HG02884 (cell line): ENCODE results near the gene IPCEF1.

Source experiments
- ATAC-seq: cut with Tn5 transposase; IDR thresholded peaks from one replicate; pipeline ENCODE4 v1.9.1; 2021; ENCODE audit warnings: mild to moderate bottlenecking, moderate library complexity; ENCODE audit not compliant: unreplicated experiment

The IPCEF1 gene

DNA sequence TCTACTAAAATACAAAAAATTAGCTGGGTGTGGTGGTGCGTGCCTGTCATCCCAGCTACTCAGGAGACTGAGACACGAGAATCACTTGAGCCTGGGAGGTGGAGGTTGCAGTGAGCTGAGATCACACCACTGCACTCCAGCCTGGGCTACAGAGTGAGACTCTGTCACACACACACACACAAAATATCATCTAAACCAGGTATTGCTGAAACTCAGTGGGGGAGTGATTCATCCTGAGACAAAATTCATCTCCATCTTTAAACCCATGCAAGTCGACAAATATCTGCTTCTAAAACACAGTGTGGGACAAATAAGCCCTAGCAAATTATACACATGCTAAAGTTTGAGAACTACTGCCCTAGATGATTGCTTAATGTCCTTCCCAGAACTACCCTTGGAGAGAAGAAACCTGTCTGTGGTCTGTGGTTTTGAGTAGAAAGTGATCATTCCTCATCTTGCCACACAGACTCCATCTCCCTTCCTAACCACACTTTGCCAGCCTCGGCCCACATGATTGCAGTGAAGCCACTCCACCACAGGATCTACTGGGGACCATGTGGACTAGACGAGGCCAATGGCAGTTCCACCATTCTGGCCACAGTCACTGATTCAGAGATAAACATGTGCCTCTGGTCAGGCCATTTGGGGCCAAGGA lies 187.3 kb downstream of the IPCEF1 start:
- no peak for ATAC-seq

DNA sequence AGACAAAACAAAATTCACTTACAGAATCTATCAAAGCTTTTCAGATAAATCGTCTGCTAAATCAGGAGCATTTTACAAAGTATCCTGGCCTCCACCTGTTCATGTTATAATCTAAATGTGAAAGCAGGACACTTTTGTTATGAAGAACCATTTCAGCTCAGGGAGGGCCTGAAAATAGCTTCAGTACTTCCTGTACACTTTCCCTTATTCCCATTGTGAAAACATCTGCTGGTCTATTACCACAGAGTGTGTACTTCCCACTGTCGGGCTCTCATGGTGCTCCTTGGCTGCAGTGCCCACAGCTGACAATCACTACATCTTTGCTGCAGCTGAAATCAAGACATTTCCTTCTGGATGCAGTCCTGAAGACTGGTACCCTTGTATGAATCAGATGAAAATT lies 189.5 kb downstream of the IPCEF1 start:
- no peak for ATAC-seq

GRCh38 chr6:154166140-154166539 lies 190.5 kb downstream of the IPCEF1 start:
- no peak for ATAC-seq

- no peak for ATAC-seq
Observed at GRCh38 chr6:154165478-154165877, 191.1 kb downstream of the IPCEF1 start.

DNA sequence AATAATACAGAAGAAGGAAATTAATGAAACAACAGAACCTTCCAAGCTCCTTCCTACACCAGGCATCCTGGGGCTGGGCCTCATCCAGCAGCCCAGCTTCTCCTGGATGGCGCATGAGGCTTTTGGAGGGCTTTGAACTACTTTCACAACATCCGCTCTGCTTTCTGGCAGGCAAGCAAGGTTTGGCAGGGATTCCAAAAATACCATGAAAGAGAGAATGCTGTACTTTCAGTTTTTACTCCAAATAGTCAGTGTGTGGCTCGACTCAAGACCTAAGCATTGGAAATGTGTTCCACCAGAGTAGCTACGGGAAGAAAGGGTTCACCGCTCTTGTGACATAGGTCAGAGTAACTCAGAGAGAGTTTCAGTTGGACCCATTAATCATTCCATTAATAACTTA lies 192.2 kb downstream of the IPCEF1 start:
- no peak for ATAC-seq

DNA sequence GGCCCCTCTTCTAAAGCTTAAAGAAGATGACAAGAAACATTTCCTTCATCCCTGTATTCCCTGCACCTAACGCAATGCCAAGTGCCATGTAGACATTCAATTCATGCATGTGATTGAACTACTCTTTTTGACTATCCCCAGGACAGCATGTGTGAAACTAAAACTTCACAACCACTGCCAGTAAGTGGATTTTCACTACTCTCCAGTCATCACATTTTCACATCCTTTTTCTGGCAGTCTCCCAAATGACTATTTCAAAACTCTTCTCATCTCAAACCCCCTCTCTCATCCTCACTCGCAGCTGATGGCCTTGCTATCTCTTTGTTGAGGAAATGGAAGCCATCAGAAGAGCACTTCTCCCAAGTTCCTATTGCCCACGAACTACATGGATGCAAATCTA lies 194.9 kb downstream of the IPCEF1 start:
- peak; percentile 71 for ATAC-seq

DNA sequence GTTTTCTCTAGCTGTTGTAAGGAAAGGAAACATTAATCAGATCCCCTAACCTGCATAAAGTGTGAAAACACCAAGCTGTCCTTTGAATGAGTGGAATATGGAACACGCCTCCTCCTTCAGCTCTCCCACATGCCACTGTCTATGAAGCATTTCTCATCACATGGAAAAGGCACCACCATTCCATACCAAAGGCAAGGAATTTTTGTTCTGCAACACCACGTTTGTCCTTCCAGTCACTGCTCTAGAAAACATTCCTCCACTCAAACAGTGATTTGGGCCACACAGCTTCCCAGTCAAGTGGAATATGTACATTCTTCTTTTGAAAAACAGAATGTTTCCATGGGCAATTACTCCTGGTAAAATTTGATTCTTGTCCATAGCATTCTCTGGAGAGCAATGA lies 197.5 kb downstream of the IPCEF1 start:
- no peak for ATAC-seq

- no peak for ATAC-seq
Observed at GRCh38 chr6:154157706-154158105, 198.9 kb downstream of the IPCEF1 start.

DNA sequence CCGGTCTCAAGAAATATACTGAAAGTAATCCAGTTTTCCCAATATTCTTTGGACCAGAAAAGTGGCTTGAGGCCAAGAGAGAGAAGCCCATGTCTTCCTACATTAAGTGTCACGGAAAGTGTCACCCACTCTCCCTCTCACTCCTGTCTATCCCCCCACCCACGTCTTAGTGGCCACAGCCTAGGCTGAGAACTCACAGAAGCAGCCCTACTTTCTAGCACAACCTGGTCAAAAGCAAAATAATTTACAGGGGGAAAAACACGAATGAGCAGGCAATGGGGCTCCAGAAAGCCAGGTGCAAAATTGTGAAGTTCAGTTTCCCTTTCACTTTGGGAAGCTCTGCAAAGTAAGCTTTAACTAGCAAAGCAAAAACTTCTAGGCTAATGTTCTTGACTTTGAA lies 199.5 kb downstream of the IPCEF1 start:
- ATAC-seq, result peak; percentile 51

GRCh38 chr6:154156135-154156896 lies 200.3 kb downstream of the IPCEF1 start:
- peak; percentile 84 for ATAC-seq

- no peak for ATAC-seq
Observed at GRCh38 chr6:154154389-154154967, 202.1 kb downstream of the IPCEF1 start.

DNA sequence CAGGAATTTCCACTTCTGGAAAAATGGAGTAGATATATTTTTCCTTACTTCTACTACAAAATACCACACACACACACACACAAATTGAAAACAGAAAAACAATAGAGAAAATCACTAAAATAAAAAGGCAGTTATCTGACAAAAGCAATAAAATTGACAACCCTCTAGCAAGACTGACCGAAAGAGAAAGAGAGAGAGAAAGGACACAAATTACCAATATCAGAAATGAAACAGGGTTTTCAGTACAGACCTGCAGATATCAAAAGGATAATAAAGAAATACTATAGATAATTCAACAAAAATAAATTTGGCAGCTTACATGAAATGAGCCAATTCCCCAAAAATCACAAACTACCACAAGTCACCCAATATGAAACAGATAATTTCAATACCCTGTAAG lies 212.8 kb downstream of the IPCEF1 start:
- no peak for ATAC-seq

DNA sequence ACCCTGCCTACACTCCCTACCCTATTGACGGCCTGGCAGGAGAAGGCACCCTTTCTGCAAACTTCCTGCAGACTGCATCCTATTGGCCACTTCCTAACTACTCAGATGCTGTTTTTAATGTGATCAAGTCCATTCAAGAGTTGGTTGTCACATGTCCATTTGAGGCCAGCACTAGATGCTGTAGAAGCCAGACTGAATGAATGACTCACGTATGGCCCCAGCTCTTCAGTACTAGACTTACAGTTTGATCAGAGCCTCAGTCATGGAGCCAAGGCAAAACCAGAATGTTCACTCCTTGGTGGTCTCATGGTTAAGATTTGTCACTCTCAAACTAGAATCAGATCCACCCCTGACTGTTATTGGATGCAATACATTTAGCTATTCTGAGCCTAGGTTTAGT lies 215.9 kb downstream of the IPCEF1 start:
- no peak for ATAC-seq

DNA sequence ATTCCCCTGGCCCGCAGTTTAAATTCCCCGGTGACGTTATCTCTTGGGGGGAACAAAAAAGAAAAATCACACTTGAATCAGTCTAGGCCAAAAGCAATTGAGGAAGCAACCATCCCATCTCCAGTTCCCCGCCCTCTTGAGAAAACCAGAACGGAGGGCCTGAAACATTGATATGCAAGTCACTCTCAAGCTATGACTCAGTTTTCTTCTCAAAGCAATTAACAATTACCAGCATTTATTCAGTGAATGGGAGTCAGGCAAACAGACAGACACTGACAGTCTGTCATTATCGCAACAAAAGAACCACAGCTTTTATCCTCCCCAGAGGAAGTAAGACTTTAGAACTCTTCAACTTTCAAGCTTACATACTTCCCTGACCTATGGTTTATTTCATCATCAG lies 216.7 kb downstream of the IPCEF1 start:
- ATAC-seq, result no peak

DNA sequence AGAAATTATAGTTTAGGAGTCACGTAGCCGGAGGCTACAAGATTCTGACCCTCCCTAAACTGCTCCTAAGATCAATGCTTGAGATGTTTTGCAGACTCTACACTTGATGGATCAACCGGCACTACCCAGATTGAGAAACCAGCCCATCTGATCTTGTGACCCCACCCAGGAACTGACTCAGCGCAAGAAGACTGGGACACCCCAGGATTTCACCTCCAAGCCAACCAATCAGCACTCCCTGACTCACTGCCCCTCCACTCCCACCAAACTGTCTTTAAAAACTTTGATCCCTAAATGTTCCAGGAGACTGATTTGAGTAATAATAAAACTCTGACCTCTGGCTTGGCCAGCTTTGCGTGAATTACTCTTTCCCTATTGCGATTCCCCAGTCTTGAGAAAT lies 217.8 kb downstream of the IPCEF1 start:
- ATAC-seq, result no peak

DNA sequence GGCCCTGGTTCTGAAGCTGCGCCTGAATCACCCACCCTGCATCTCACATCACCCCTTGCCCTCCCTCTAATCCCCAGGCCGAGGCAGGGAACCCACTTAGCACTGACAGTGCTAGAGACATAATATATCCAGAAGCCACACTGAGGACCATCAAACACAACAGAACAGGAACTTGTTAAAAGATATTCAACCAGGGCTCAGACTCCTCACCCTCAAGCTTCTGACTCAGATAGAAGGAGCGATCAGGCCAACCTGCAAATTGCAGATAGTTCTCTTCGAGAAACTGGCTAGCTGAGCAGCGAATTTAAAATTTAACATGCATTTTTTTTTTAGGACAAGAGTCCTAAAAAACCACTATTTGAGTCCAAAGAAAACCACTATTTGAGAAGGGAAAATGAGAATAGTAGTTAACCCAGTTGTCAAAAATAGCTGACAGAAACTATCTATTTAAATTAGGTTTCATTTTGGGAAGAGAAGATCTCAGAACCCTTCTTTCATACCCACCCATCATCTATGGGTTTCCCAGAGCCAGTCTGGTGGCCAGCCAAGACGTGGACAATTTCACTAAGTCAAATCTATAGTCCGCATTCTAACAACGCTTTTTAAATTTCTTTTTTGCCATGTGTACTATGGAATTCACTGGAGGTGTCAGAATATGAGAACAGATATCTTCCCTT lies 222.0 kb downstream of the IPCEF1 start:
- ATAC-seq, result no peak

- no peak for ATAC-seq
Observed at GRCh38 chr6:154127657-154128056, 228.9 kb downstream of the IPCEF1 start.

GRCh38 chr6:154125421-154125820 lies 231.2 kb downstream of the IPCEF1 start:
- no peak for ATAC-seq

GRCh38 chr6:154123155-154123956 lies 233.2 kb downstream of the IPCEF1 start:
- no peak for ATAC-seq

GRCh38 chr6:154122195-154122925 lies 234.2 kb downstream of the IPCEF1 start:
- ATAC-seq, result no peak
